ENCODE data around the gene FGF16.

FGF16 gene

DNA sequence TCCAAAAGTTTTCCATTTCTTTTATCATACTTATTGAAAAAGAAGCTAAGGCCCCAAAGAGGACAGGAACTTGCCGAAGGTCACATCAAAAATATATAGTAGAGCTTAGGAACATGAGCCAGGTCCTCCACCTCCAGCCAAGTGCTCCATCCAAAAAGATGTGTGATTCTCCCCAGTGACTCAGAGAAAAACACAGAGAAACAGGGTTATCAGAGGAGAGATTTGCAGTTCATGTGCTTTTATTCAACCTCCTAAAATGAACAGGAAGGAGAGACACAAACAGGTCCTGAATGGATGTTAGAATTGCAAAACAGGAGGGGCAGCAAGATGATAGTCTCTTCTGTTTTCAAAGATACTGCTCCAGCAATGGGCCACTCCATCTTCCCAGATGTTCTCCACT, 19.6 kb upstream of the FGF16 start:
- no peak overlapping the region for H2AFZ ChIP-seq (ENCODE audit: low read depth)
- no peak overlapping the region for H3K9ac ChIP-seq
- TF ChIP-seq, protein P1, sequence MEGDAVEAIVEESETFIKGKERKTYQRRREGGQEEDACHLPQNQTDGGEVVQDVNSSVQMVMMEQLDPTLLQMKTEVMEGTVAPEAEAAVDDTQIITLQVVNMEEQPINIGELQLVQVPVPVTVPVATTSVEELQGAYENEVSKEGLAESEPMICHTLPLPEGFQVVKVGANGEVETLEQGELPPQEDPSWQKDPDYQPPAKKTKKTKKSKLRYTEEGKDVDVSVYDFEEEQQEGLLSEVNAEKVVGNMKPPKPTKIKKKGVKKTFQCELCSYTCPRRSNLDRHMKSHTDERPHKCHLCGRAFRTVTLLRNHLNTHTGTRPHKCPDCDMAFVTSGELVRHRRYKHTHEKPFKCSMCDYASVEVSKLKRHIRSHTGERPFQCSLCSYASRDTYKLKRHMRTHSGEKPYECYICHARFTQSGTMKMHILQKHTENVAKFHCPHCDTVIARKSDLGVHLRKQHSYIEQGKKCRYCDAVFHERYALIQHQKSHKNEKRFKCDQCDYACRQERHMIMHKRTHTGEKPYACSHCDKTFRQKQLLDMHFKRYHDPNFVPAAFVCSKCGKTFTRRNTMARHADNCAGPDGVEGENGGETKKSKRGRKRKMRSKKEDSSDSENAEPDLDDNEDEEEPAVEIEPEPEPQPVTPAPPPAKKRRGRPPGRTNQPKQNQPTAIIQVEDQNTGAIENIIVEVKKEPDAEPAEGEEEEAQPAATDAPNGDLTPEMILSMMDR (conservative IDR thresholded peaks at IDR 0.05; ENCODE audit: low read depth, low read length), result no peak
- H3K27ac ChIP-seq, result no peak overlapping the region
- H3K4me2 ChIP-seq, result no peak overlapping the region
- H3K4me3 ChIP-seq (IDR thresholded peaks at IDR 0.05; ENCODE audit: insufficient read depth, low read depth, low read length), result no peak overlapping the region
- H3K79me2 ChIP-seq (ENCODE audit: insufficient read depth, low read depth), result no peaks in the 10 kb centered on the region
- no peaks in the 10 kb centered on the region for H3K36me3 ChIP-seq (ENCODE audit: insufficient read depth)
- H3K27me3 ChIP-seq (ENCODE audit: insufficient read depth, low read depth), result no peaks in the 10 kb centered on the region
- H4K20me1 ChIP-seq (ENCODE audit: insufficient read depth), result no peaks in the 10 kb centered on the region
- no peaks in the 10 kb centered on the region for H3K4me1 ChIP-seq (ENCODE audit: low read depth, poor library complexity, severe bottlenecking)

DNA sequence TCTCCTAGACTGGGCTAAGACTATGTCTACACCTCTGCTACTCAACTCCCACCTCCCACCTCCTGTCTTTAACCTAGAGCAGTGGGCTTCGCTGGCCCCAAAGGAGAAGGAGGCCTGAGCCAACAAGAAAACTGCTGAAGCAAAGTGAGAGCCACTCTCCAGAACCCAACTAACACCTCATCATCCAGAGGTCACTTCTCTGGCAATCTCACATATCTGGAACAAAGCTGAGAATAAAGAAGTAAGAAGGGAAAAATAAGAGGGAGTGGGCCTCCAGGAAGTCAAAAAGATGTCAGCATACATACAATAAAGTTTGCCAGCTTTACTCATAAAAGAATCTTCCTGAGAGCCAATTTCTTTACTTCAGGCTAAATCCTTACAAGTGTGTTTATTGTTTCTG, 18.6 kb upstream of the FGF16 start:
- no peaks in the 10 kb centered on the region for H4K20me1 ChIP-seq (ENCODE audit: insufficient read depth)
- H3K79me2 ChIP-seq (ENCODE audit: insufficient read depth, low read depth), result no peaks in the 10 kb centered on the region
- no peak overlapping the region for H3K27ac ChIP-seq
- no peak overlapping the region for H3K4me2 ChIP-seq
- no peaks in the 10 kb centered on the region for H3K36me3 ChIP-seq (ENCODE audit: insufficient read depth)
- H3K9ac ChIP-seq, result no peak overlapping the region
- no peaks in the 10 kb centered on the region for H3K4me1 ChIP-seq (ENCODE audit: low read depth, poor library complexity, severe bottlenecking)
- no peaks in the 10 kb centered on the region for H3K27me3 ChIP-seq (ENCODE audit: insufficient read depth, low read depth)
- TF ChIP-seq, protein P1 (conservative IDR thresholded peaks at IDR 0.05; ENCODE audit: low read depth, low read length), result no peak
- H3K4me3 ChIP-seq (IDR thresholded peaks at IDR 0.05; ENCODE audit: insufficient read depth, low read depth, low read length), result no peak overlapping the region
- H2AFZ ChIP-seq (ENCODE audit: low read depth), result no peak overlapping the region

- H3K9ac ChIP-seq, result no peak overlapping the region
- H3K27me3 ChIP-seq (ENCODE audit: insufficient read depth, low read depth), result no peaks in the 10 kb centered on the region
- no peaks in the 10 kb centered on the region for H3K79me2 ChIP-seq (ENCODE audit: insufficient read depth, low read depth)
- no peaks in the 10 kb centered on the region for H3K36me3 ChIP-seq (ENCODE audit: insufficient read depth)
- H3K4me1 ChIP-seq (ENCODE audit: low read depth, poor library complexity, severe bottlenecking), result no peaks in the 10 kb centered on the region
- TF ChIP-seq, protein P1 (conservative IDR thresholded peaks at IDR 0.05; ENCODE audit: low read depth, low read length), result no peak
- H2AFZ ChIP-seq (ENCODE audit: low read depth), result no peak overlapping the region
- H3K4me2 ChIP-seq, result no peak overlapping the region
- no peak overlapping the region for H3K27ac ChIP-seq
- no peaks in the 10 kb centered on the region for H4K20me1 ChIP-seq (ENCODE audit: insufficient read depth)
- H3K4me3 ChIP-seq (IDR thresholded peaks at IDR 0.05; ENCODE audit: insufficient read depth, low read depth, low read length), result no peak overlapping the region
Observed at GRCh38 chrX:77431227-77431626, 16.0 kb upstream of the FGF16 start.

DNA sequence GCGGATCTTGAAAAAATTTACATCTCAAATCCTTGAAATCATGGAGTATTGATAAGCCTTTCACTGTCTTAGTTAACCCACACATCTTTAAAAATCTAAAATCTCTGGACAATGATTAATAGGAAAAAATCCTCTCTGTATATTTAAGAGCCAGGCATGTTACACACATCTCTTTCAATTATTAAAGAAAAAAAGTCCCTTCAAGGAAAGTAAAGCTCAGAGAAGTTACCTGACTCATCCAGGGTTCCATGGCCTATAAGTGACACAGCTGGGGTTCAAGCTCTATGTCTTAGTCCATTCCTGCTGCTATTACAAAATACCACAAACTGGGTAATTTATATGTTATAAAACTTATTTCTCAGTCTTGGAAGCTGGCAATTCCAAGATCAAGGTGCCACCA, 14.2 kb upstream of the FGF16 start:
- Histone ChIP-seq H3K4me3 (IDR thresholded peaks at IDR 0.05; ENCODE audit: insufficient read depth, low read depth, low read length) (no peak overlapping the region), H3K4me1 (ENCODE audit: low read depth, poor library complexity, severe bottlenecking) (no peaks in the 10 kb centered on the region), H3K4me2 (no peak overlapping the region), H3K79me2 (ENCODE audit: insufficient read depth, low read depth) (no peaks in the 10 kb centered on the region), H2AFZ (ENCODE audit: low read depth) (no peak overlapping the region), H3K27me3 (ENCODE audit: insufficient read depth, low read depth) (no peaks in the 10 kb centered on the region), H3K9ac (no peak overlapping the region), H3K36me3 (ENCODE audit: insufficient read depth) (no peaks in the 10 kb centered on the region), H3K27ac (no peak overlapping the region), H4K20me1 (ENCODE audit: insufficient read depth) (no peaks in the 10 kb centered on the region)
- TF ChIP-seq, protein P1 (conservative IDR thresholded peaks at IDR 0.05; ENCODE audit: low read depth, low read length), result no peak

DNA sequence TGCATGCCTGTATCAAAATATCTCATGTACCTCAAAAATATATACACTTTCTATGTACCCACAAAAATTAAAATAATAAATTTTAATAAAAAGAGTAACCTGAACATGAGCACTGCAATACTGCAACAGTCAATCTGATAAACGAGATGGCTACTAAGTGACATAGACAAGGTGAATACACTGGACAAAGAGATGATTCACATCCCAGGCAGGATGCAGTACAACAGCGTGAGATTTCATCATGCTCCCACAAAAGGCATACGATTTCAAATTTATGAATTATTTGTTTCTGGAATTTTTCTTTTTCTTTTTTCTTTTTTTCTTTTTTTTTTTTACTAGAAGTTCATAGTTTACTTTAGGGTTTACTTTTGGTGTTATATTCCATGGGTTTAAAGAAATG, 12.2 kb upstream of the FGF16 start:
- no peak overlapping the region for H2AFZ ChIP-seq (ENCODE audit: low read depth)
- no peak overlapping the region for H3K4me3 ChIP-seq (IDR thresholded peaks at IDR 0.05; ENCODE audit: insufficient read depth, low read depth, low read length)
- H3K27me3 ChIP-seq (ENCODE audit: insufficient read depth, low read depth), result no peaks in the 10 kb centered on the region
- H4K20me1 ChIP-seq (ENCODE audit: insufficient read depth), result no peaks in the 10 kb centered on the region
- no peak overlapping the region for H3K27ac ChIP-seq
- no peak overlapping the region for H3K4me2 ChIP-seq
- TF ChIP-seq, protein P1 (conservative IDR thresholded peaks at IDR 0.05; ENCODE audit: low read depth, low read length), result no peak
- no peak overlapping the region for H3K9ac ChIP-seq
- no peaks in the 10 kb centered on the region for H3K4me1 ChIP-seq (ENCODE audit: low read depth, poor library complexity, severe bottlenecking)
- no peaks in the 10 kb centered on the region for H3K79me2 ChIP-seq (ENCODE audit: insufficient read depth, low read depth)
- no peaks in the 10 kb centered on the region for H3K36me3 ChIP-seq (ENCODE audit: insufficient read depth)

Data from KMS-11 (cell line).